GM18517 (cell line): ENCODE data around the gene NKD2.
"Not testable (repeated sequence)": the region's sequence is repeated elsewhere in the genome, so short reads cannot be mapped to it uniquely, and the experiment has no call there.

Experiments
- ATAC-seq: cut with Tn5 transposase; IDR thresholded peaks from one replicate; pipeline ENCODE4 v1.9.1; 2021; ENCODE audit warnings: mild to moderate bottlenecking, moderate library complexity; ENCODE audit not compliant: unreplicated experiment

Gene NKD2

DNA sequence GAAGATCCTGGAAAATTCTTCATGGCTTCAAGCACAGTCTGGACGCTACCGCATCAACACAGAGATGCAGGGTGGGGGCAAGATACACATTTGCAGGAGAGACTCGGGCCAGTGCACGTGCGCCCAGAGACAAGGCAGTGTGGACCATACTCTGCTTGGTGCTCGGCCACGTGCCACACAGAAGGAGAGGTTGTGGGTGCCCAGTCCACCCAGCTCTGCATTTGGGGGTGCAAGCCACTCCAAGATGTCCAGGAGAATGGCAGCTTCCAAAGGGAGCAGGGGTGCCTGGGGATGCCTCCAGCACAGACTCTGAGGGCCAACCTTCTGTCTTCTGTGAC is 4.3 kb downstream of the NKD2 start:
- ATAC-seq, result no peak

DNA sequence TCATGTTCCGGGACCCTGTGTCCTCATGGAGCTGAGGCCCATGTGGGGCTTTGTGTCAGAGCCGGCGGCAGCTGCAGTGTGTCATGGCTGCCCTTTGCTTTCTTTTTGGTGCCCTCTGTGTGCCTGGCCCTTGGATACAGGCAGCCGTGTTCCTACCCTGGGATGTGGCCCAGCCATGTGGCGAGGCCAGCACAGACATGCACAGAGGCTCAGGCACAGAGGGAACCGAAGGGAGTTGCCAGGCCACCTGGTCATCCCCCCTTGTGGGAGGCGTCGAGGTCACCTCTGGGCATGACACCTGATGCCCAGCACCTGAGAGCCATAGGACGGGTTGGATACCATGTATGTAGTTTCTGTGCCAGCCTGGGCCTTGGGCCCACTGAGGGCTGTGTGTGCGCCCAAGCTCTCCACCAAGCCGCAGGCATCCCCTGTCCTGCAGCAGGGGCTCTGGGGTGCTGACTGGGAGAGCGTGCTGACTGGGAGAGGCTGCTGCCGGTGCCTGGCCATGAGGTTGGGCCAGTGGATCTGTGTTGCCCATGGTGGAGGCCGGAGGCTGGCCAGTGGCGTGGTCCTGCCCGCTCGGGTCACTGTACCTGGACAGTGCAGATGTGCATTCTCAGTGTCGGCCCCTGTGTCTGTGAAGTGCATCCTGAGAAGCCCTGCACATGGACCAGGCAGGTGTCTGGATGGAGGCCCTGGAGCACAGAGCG is 4.8 kb downstream of the NKD2 start:
- ATAC-seq, result no peak

DNA sequence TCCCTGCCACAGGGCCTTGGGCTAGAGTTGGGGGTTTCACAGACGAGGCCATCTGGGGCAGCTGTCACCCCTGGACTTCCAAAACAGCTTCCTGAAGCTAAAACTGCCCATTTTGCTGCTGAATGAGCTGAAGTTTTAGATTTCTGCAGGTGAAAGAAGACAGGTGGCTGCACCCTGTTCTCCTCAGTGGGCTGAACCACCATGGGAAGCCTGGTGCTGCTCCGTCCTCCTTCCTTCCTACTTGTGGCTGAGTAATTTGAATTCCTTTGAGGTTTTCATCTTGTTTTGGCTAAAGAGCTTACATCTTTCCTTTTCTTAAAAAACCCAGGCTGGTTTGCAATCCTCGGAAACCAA is 5.3 kb downstream of the NKD2 start:
- ATAC-seq, result no peak

DNA sequence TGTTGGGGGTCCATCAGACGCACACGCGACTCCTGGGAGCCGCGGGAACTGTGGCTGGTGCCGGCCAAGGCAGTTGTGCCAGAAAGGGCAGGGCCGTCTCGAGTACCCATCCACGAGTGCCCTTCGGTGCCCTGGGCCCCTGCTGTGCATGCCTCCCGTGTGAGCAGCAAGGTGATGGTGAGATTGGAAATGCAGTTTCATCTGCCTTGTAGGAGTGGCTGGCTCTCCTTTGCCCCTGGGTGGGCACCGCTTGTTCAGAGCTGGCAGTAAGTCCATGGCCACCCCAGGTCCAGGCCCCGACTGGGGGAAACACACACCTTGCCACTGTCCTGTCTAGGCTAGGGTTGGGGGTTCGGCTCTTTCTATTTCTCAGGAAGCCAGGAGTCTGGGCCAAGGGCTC is 5.7 kb downstream of the NKD2 start:
- no peak for ATAC-seq

DNA sequence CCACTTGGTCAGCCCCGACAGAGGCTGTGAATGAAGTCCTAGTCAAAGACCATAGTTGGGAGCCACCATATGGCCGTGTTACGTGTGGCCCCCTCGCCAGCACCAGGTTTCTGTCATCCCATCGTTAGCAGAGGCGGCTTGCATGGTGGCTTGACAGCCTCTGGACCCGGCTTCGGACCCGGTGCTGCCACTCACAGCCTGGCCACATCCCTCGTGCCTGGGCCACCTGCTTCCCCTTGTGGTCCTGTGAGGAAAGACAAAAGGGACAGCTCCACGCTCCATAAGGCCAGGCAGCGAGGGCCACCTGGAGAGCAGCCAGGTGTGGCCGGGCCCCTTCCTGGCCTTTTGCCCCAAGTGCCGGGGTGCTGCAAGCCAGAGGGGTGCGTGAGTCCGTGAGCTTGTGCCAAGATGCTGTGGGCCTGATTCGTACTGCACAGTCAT is 6.2 kb downstream of the NKD2 start:
- ATAC-seq, result no peak

DNA sequence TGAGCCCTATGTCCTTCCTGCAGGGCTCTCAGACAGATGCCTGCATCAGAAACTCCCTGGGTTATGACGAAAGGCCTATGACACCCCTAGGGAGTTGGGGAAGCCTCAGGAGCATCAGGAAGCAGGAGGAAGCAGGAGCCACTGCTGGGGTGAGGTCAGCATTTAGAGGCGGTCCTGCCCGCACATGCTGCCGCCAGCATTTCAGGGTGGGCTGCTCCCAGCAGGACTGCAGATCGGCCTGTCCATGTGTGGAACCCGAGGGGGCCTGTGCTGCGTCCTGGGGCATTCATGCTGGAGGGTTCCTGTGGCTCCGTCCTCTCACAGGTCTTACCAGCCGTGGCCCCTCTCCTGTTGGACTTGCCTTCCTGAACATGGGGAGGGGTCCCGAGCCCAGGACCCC is 6.9 kb downstream of the NKD2 start:
- no peak for ATAC-seq

DNA sequence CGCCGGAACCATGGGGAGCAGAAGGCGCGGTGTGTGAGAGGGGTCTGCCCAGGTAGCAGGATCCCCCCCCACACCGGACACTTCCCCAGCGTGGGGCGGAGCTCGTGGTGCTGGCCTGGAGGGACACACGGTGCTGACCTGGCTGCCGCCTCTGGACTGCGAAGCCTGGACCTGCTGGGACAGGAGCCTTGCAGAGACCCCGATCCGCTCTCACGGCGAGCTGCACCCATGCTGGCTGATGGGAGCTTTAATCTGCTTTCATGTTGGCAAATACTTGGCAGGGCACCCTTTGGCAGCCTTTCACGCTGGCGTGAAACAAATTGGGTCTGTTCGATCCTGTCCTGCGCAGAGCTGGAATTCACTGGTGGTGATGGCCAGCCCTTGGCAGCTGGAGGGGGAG is 7.4 kb downstream of the NKD2 start:
- no peak for ATAC-seq

DNA sequence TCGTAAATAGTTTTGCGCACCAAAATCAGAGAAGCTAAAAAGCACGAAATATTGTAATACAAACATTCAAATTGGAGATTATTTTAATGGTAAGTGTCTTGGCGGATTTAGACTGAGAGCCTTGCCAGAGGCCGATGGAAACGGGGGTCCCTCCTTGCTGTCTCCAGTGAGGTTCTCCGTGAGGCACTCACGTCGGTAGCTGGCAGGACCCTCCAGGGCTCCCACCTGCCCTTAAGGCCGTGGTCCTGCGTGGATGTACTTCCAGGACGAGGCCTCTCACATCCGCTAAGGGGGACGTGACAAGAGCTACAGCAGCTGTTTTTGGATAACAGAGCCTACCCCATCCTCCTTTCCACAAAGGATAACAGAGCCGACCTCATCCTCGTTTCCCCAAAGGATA is 7.9 kb downstream of the NKD2 start:
- ATAC-seq, result no peak

DNA sequence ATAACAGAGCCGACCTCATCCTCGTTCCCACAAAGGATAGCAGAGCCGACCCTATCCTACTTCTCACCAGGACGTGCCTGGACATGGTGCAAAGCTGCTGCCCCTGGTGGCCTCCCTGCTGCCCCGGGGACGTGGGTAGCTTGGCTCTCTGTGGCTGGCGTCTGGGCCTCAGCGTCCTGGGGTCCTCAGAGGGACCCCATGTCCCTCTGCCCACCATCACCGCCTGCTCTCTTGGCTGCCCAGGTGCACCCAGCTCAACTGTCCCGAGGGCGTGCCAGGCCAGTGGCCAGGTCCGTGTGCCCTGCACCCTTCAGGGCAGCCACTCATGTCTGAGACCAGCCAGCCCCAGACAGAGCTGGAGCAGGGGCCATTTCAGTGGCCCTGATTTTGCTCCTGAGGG is 8.5 kb downstream of the NKD2 start:
- no peak for ATAC-seq

DNA sequence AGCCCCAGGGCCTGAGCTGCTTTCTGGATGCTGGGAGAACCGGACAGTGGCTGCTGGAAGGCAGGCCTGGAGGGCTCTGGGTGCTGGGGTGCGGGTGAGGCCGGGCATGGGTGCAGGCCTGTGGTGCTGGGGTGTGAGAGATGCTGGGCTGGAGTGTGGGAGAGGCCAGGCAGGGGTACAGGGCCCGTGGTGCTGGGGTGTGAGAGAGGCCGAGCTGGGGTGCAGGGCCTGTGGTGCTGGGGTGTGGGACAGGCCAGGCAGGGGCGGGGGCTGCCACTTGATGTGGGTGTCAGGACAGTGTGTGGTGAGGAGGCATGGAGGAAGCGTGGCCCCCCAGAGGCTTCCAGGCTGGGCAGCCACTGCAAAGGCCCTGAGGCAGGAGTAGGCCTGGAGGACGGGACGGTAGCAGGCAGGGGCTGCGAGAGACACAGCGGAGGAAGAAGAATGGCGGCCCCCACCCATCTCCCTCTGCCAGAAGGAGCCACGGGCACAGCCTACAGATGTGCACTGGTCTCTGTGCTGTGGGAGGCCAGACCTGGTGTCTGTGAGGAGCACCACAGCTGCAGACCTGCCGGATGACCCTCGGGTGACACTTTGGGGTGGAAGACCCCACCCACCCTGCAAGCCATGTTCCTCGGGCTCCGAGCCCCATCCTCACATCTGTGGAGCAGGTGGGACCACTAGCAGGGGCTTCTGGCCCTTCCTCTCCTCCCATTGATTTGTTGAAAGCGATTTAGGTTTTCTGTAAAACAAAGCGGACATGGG is 9.3 kb downstream of the NKD2 start:
- ATAC-seq, result no peak

DNA sequence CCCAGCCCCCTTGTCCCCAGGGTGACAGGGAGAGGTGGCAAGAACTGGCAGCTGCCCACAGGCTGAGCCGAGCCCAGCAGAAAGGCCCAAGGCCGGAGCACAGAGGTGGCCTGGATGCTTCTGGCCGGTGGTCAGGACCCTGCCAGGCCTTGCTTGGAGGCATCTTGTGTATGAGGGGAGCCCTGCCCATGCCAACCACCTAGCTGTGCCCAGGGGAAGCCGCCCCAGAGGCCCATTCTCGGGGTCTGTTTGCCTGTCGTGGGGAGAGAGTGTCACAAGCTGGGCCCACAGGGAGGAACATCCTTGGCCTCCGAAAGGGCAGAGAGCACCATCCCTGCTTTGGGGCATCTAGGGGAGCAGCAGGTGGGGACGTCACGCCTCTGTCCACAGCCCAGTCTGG is 10.0 kb downstream of the NKD2 start:
- no peak for ATAC-seq

DNA sequence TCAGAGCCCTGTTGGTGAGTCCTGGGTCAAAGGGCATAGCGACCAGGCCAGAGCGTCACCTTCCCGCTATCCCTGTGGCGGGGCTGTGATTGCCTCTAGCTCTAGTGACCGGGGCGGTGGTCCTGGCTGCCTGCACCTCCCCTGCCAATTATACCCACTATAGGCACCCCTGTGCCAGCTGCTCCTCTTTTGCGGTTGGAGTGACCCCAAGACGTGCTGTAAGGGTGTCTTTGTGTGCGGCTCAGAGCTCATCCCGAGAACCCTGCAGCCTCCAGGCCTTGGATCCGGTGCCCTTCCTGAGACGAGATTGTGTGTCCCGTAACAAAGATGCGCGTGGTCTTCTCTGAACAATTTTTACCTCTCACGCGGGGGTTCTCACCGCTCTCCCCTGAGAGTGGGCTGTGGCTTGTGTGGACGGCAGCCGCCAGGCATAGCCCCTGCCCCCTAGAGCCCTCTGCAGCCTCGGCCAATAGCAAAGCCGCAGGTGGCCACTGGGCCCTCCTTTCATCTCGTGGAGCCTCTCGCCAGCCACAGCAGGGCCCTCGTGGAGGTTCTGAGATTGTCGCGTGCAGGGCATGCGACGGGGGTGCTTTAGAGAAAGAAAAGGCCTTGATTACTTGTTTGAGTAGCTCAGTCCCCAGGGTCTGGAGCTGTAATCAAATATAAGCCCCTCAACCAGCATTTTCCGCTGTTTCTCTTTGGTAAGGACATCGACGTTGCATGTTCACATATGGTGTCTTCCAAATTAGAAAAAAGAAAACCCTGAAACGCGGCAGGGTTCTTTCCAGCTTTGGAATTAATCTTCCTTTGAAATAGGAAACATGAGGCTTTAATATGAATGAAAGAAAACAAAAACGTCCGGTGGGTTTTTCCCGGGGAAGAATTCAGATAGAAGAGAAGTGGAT is 10.7 kb downstream of the NKD2 start:
- ATAC-seq, result no peak

DNA sequence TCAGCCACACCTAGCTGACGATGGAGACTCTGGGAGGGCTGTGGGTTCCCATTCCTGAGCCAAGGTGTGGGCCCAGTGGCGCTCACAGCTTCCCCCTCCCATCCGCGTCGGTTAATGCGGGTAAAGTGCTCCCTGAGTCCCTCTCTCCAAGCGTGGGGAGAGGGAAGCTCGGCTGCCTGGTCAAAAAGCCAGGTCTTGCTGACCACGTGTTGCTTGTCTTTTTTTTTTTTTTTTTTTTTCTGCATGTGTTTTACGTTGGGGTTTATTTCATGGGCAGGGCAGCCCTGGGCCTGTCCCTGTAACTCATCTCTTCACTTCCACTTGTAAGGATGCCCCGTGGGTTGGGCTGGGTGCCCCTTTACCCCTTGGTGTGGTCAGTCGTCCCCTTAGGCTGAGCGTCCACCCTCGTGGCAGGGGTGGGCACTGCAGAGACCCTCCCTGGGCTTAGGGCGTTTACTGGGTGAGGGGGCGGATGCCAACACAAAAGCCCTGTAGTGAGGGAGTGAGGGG is 11.9 kb downstream of the NKD2 start:
- ATAC-seq, result no peak

DNA sequence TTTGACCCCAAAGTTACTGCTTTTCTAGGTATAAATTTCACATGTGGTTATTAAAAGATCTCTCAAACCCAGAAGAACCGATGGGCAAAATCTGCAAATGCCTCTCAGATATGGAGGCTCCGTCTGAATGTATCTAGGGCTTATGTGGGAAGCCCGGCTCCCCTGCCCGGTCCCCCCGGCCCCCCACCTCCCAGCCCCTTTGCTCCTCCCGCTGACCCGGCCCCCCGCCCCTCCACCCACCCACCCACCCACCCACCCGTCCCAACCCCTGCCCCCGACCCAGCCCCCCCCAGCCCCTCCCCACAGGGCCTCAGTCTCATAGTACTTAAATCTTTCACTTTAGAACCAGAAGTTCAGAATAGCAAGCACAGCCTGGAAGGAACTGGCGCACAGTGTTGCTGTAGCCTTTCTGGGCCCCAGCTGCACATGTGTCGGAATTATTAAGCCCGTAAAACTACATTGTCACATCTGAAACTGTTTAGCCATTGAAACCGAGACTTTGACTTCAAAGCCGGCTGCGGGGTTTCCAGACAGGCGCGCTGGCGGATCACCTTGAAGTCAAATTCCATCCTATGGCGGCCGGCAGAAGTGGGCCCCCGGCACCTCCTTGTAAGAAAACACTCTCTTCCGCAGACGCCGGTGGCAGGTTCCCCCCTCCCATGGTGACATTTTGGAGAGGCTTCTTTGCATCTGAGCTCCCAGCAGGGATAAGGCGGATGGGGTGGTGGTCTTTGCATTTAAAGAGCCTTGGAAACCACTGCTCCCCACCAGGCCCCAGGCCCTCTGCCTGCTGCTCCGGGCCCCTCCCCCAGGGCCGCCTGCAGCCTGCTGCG is 12.8 kb downstream of the NKD2 start:
- no peak for ATAC-seq

DNA sequence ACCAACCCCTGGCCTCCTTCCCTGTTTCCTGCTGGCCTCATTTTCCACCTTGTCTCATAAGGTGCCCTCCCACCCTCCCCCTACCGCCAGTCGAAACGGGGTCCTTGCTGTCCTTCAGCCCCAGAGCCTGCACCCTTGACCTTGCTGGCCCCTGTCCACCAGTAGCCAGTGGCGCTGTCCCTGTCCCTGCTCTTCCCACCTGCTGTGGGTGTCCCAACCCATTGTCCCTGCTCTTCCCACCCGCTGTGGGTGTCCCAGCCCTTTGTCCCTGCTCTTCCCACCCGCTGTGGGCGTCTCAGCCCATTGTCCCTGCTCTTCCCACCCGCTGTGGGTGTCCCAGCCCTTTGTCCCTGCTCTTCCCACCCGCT is 13.4 kb downstream of the NKD2 start:
- not testable (repeated sequence) for ATAC-seq

DNA sequence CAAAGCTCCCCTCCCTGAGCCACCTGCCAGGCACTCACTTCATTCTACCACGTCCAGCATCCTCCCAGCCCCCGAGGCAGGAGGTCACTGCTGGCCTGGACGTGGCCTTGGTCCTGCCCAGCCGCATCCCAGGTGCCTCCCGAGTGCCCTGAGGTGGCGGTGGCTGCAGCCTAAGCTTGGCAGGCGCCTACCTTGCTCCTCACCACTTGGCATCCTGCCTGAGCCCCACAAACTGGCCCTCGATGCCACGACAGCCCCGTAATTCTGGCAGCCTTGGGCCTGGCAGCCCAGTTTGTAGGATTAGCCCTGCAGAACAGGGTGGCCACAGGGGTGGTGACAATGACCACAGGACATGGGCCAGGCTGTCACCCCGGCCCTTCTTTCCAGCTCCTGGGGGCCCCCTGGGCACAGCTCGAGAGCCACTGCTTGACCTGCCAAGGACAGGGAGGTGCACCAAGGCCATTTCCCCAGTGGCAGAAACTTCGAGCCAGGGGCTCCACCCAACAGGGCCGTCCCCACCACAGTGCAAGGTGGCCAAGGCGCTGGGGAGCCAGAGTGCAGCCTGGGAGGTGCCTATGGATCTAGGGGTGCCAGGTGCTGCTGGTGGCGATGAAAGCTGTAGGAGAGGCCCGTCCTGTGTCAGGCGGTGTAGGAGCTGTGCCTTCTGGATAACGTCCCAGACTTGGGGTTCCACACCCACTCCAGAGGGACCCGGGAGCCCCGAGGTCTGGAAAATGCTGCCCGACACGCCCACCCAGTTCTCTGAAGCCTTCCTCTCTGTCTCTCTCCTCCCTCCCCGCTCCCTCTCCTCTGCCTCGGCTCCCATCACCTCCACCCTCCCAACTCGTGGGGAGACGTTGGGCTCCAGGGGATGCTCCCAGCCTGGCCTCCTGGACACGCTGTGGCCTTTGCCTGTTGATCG is 18.4 kb downstream of the NKD2 start:
- ATAC-seq, result no peak

DNA sequence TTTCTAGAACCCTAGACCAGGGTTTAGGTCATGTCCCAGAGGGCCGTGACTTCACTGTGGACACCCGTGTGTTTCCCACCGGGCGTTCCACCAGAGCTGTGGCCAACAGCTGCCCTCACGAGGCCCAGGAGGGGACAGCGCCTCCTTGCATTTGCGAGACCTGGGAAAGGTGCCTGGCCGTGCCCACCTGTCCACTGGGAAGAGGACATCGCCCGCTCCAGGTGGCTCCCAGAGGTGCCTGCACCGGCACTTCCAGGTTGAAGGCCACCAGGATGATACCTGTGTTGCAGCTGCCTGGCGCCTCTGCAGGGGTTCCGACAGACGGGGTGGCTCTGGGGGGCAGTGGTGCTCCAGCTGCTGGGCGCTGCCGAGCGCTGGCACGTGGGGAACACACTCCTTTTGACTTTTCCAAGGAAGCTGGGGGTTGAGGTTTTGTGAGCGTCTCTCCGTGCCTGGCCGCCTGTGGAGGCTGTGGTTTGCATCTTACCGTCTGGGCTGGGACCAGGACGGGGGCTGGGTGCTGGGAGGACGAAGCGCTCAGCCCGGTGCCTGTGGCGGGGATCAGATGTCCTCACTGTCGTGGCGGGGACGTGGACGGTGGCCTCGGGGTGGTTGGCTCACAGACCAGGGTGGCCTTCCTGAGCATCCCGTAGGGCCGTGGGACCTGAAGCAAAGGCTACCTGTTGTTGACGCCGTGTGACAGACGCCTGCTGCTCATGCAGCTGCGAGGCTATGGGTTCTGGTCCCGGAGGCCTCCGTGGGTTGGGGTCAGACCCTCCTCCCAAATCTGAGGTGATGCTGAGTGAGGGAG is 19.2 kb downstream of the NKD2 start:
- ATAC-seq, result no peak

DNA sequence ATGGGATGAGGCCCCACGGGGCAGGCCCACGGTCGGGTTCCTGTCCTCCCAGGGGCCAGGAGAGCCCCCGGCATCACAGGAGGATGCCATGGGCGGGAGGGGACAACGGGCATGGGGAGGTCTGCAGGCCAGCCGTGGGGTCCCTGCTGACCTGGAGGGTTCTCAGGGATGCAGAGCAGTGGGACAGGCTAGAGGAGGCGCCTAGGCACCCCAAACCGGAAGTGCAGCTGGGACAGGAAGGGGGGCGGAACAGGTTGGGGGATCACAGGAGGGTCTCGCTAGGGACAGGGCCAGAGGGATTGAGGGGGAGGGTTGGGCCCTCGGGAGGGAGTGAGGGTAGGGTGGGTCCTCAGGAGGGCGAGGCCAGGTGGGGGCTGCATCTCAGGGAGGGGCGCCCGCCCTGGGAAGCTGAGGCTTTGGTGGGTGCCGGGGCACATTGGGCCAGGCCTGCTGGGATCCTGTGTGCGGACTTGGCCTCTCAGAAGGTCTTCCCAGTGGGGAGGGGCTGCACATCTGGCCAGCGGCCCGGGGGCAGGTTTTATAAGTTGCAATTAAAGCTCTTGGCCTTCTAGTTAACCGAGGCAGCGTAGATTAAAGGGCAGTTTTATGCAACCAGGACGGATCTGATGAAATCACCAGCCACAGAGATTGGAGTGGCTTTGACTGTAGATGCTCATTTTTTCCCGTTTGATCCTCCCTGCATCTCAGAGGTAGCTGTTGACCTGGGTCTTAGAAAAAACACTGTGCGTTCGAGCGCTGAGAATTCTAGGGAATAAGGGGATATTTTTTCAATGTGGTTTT is 20.1 kb downstream of the NKD2 start:
- no peak for ATAC-seq
